WTC11 (cell line): ENCODE data around the gene ZNF827. TPM values are rescaled to one million over a fixed set of nuclear protein-coding genes. Genes with fewer than 3 reads are reported as not detected.

Experiments
- ATAC-seq: fragments of 200-7000 bp; cut with Tn5 transposase; 2 replicates; pipeline ENCODE4 v1.10.0; 2021; ENCODE audit warnings: mild to moderate bottlenecking, moderate library complexity
- CTCF ChIA-PET: fragments of 300-600 bp; sonication (Branson Sonifier 250); formaldehyde crosslinking; loops from one replicate; lab custom pipeline; 2021; ENCODE audit warnings: antibody characterized with exemption; lab: Charles Lee
- POLR2A ChIA-PET: fragments of 350-600 bp; sonication (Branson Sonifier 250); formaldehyde crosslinking; loops from one replicate; lab custom pipeline; 2021; ENCODE audit warnings: antibody characterized with exemption; lab: Charles Lee
- DNase-seq: peaks from one replicate; pipeline ENCODE4 v3.0.0; 2021; ENCODE audit warnings: low spot score
- H3K27ac Mint-ChIP-seq: 2 replicates; pipeline ENCODE4 v1.8.0; 2021; ENCODE audit warnings: mixed read lengths
- H3K27me3 Mint-ChIP-seq: 2 replicates; pipeline ENCODE4 v1.8.0; 2021; ENCODE audit warnings: low read depth, mild to moderate bottlenecking, moderate library complexity, mixed read lengths
- H3K36me3 Mint-ChIP-seq: 2 replicates; pipeline ENCODE4 v1.8.0; 2021; ENCODE audit warnings: mixed read lengths
- H3K4me1 Mint-ChIP-seq: 2 replicates; pipeline ENCODE4 v1.8.0; 2022; ENCODE audit warnings: mixed read lengths
- H3K4me3 Mint-ChIP-seq: 2 replicates; pipeline ENCODE4 v1.8.0; 2021; ENCODE audit warnings: mild to moderate bottlenecking, moderate library complexity, mixed read lengths
- H3K9me3 Mint-ChIP-seq: 2 replicates; pipeline ENCODE4 v1.8.0; 2021; ENCODE audit warnings: mixed read lengths
- ARID4B ChIP-seq: sonication (generic); formaldehyde crosslinking; IDR thresholded peaks from 2 replicates; pipeline ENCODE4 v1.8.0; 2023; ENCODE audit warnings: missing genetic modification reagents, mild to moderate bottlenecking, borderline replicate concordance
- ATF1 ChIP-seq: sonication (generic); formaldehyde crosslinking; IDR thresholded peaks from 2 replicates; pipeline ENCODE4 v1.8.1; 2023; ENCODE audit warnings: mild to moderate bottlenecking, moderate library complexity, missing genetic modification reagents
- CREM ChIP-seq: sonication (generic); formaldehyde crosslinking; IDR thresholded peaks from 2 replicates; pipeline ENCODE4 v1.8.1; 2022; ENCODE audit warnings: mild to moderate bottlenecking, missing genetic modification reagents, moderate library complexity
- CTCF ChIP-seq: fragments of 200-600 bp; IDR thresholded peaks from 2 replicates; pipeline ENCODE4 v1.8.0; 2022; ENCODE audit warnings: antibody characterized with exemption
- E2F1 ChIP-seq: sonication (generic); formaldehyde crosslinking; IDR thresholded peaks from 2 replicates; pipeline ENCODE4 v1.8.0; 2022; ENCODE audit warnings: mild to moderate bottlenecking, missing genetic modification reagents
- ERG ChIP-seq: fragments of 250-450 bp; sonication (Bioruptor Pico); IDR thresholded peaks from 2 replicates; pipeline ENCODE4 v1.8.0; 2021; ENCODE audit warnings: mild to moderate bottlenecking
- ETV6 ChIP-seq: sonication (generic); formaldehyde crosslinking; IDR thresholded peaks from 2 replicates; pipeline ENCODE4 v1.8.1; 2022; ENCODE audit warnings: mild to moderate bottlenecking, missing genetic modification reagents
- FOXK1 ChIP-seq: sonication (generic); formaldehyde crosslinking; IDR thresholded peaks from 2 replicates; pipeline ENCODE4 v1.8.0; 2022; ENCODE audit warnings: mild to moderate bottlenecking, moderate library complexity, missing genetic modification reagents
- GRHL2 ChIP-seq: fragments of 250-450 bp; sonication (Bioruptor Pico); IDR thresholded peaks from 2 replicates; pipeline ENCODE4 v1.8.0; 2022; ENCODE audit warnings: mild to moderate bottlenecking, moderate library complexity; ENCODE audit not compliant: insufficient replicate concordance, severe bottlenecking
- KAT7 ChIP-seq: sonication (generic); formaldehyde crosslinking; IDR thresholded peaks from 2 replicates; pipeline ENCODE4 v1.8.1; 2023; ENCODE audit warnings: missing genetic modification reagents, mild to moderate bottlenecking, borderline replicate concordance
- SMAD3 ChIP-seq: sonication (generic); formaldehyde crosslinking; IDR thresholded peaks from 2 replicates; pipeline ENCODE4 v1.8.0; 2022; ENCODE audit warnings: missing genetic modification reagents, mild to moderate bottlenecking, borderline replicate concordance
- TEAD4 ChIP-seq: sonication (generic); formaldehyde crosslinking; IDR thresholded peaks from 2 replicates; pipeline ENCODE4 v1.8.0; 2022; ENCODE audit warnings: mild to moderate bottlenecking, missing genetic modification reagents
- TP53 ChIP-seq: sonication (generic); formaldehyde crosslinking; IDR thresholded peaks from 2 replicates; pipeline ENCODE4 v1.8.1; 2023; ENCODE audit warnings: mild to moderate bottlenecking, missing genetic modification reagents
- USF2 ChIP-seq: sonication (generic); formaldehyde crosslinking; IDR thresholded peaks from 2 replicates; pipeline ENCODE4 v1.8.1; 2023; ENCODE audit warnings: mild to moderate bottlenecking, missing genetic modification reagents, moderate library complexity
- ZNF121 ChIP-seq: sonication (generic); formaldehyde crosslinking; IDR thresholded peaks from 2 replicates; pipeline ENCODE4 v1.8.0; 2023; ENCODE audit warnings: missing genetic modification reagents
- ZNF281 ChIP-seq: sonication (generic); formaldehyde crosslinking; IDR thresholded peaks from 2 replicates; pipeline ENCODE4 v1.8.0; 2023; ENCODE audit warnings: mild to moderate bottlenecking, missing genetic modification reagents
- ZNF416 ChIP-seq: fragments of 250-450 bp; sonication (Bioruptor Pico); IDR thresholded peaks from 2 replicates; pipeline ENCODE4 v1.9.0; 2021; ENCODE audit warnings: mild to moderate bottlenecking, inconsistent platforms
- total RNA-seq: library from RNA; stranded (reverse); gene quantifications from 3 replicates; pipeline ENCODE4 v1.2.3, GENCODE V29; 2021

ZNF827 gene
- total RNA-seq, 1 experiment from 2014 or later: 25.6 TPM

GRCh38 chr4:145816091-145816490 lies 122.5 kb downstream of the ZNF827 start:
- H3K27me3 Mint-ChIP-seq: no peaks in the 10 kb centered on the region
- CTCF ChIA-PET: no interaction called here
- H3K4me1 Mint-ChIP-seq: peaks cover 6% of the 10 kb centered on the region
- H3K36me3 Mint-ChIP-seq: peaks cover 61% of the 10 kb centered on the region
- POLR2A ChIA-PET: no interaction called here
- peaks cover 10% of the 10 kb centered on the region; the same call in 1 of the 2 replicates for H3K9me3 Mint-ChIP-seq
- H3K4me3 Mint-ChIP-seq: no peak overlapping the region
- no peak for DNase-seq
- no peak for TF ChIP-seq ZNF416 (CRISPR knock-in tag)
- TF ChIP-seq CTCF: no peak
- TF ChIP-seq ZNF121: peak; percentile 50; the same call in 1 of the 2 replicates
- no peak for ATAC-seq
- H3K27ac Mint-ChIP-seq: no peak overlapping the region

GRCh38 chr4:145815626-145816025 lies 123.0 kb downstream of the ZNF827 start:
- no peak for ATAC-seq
- H3K27ac Mint-ChIP-seq: no peak overlapping the region
- H3K36me3 Mint-ChIP-seq: peaks cover 65% of the 10 kb centered on the region
- H3K9me3 Mint-ChIP-seq: peaks cover 12% of the 10 kb centered on the region
- no peak for DNase-seq
- peaks cover 3% of the 10 kb centered on the region for H3K4me1 Mint-ChIP-seq
- CTCF ChIA-PET: no interaction called here
- POLR2A ChIA-PET: no interaction called here
- H3K27me3 Mint-ChIP-seq: no peaks in the 10 kb centered on the region
- no peak for TF ChIP-seq KAT7
- no peak for TF ChIP-seq E2F1 (CRISPR knock-in tag)
- no peak for TF ChIP-seq FOXK1 (CRISPR knock-in tag)
- no peak for TF ChIP-seq TP53 (CRISPR knock-in tag)
- TF ChIP-seq USF2: no peak
- TF ChIP-seq CTCF: no peak
- TF ChIP-seq ATF1 (CRISPR knock-in tag): no peak
- no peak for TF ChIP-seq ERG (CRISPR knock-in tag)
- TF ChIP-seq ETV6: no peak
- TF ChIP-seq SMAD3 (CRISPR knock-in tag): no peak
- no peak overlapping the region for H3K4me3 Mint-ChIP-seq

- Mint-ChIP-seq H3K27me3 (no peaks in the 10 kb centered on the region), H3K27ac (no peak overlapping the region), H3K9me3 (peaks cover 17% of the 10 kb centered on the region), H3K4me1 (no peaks in the 10 kb centered on the region), H3K4me3 (no peak overlapping the region), H3K36me3 (peaks cover 70% of the 10 kb centered on the region)
- ChIA-PET CTCF (no interaction called here), POLR2A (no interaction called here)
- ATAC-seq (no peak), DNase-seq (no peak)
- TF ChIP-seq ZNF281 (no peak), GRHL2 (CRISPR knock-in tag) (no peak), KAT7 (no peak), CREM (CRISPR knock-in tag) (no peak), ARID4B (no peak), TEAD4 (CRISPR knock-in tag) (no peak)
These were observed 123.5 kb downstream of the ZNF827 start for GRCh38 chr4:145815027-145815612.
